H1 (cell line): ENCODE measurements around the gene MACROD1. TPM values are rescaled to one million over a fixed set of nuclear protein-coding genes. Genes with fewer than 3 reads are reported as not detected.
A peak's percentile ranks its signal among the peaks of the same experiment; 100 is the strongest.

Experiments
- CTCF ChIA-PET: fragments of 300-600 bp; sonication (Branson Sonifier 250); formaldehyde crosslinking; loops from one replicate; lab custom pipeline; 2021; ENCODE audit not compliant: partially characterized antibody; lab: Charles Lee
- POLR2A ChIA-PET: fragments of 300-600 bp; sonication (Branson Sonifier 250); formaldehyde crosslinking; loops from one replicate; lab custom pipeline; 2021; ENCODE audit warnings: inconsistent platforms; ENCODE audit not compliant: partially characterized antibody; lab: Charles Lee
- DNase-seq, 2 experiments: peaks; one replicate each; pipeline versions ENCODE4 v3.0.0 to v3.0.0-alpha.2; 2010 to 2022; ENCODE audit warnings: low spot score in 2 of 2, low read depth in 1 of 2, mixed read lengths in 1 of 2
- FAIRE-seq: peaks from 2 replicates; lab custom pipeline; 2011; peaks lifted over from hg19 to GRCh38; lab: Jason Lieb, UNC
- H2AFZ ChIP-seq: 2 replicates; pipeline ENCODE4 v1.8.1; 2012; ENCODE audit warnings: low read length, inconsistent platforms
- H2AK5ac ChIP-seq: 2 replicates; pipeline ENCODE4 v1.6.1; 2013; ENCODE audit warnings: low read depth, low read length
- H2BK120ac ChIP-seq: replicated peaks from 2 replicates; pipeline ENCODE3; 2013; ENCODE audit warnings: low read depth, low read length, inconsistent platforms
- H2BK12ac ChIP-seq: 2 replicates; pipeline ENCODE4 v1.6.1; 2013; ENCODE audit warnings: low read depth, low read length
- H2BK15ac ChIP-seq: 2 replicates; pipeline ENCODE4 v1.6.1; 2013; ENCODE audit warnings: low read length
- H2BK20ac ChIP-seq: 2 replicates; pipeline ENCODE4 v1.6.1; 2013; ENCODE audit warnings: low read length
- H2BK5ac ChIP-seq: 2 replicates; pipeline ENCODE4 v1.6.1; 2013; ENCODE audit warnings: low read depth, low read length
- H3K14ac ChIP-seq: 2 replicates; pipeline ENCODE4 v1.6.1; 2013; ENCODE audit warnings: inconsistent platforms; ENCODE audit not compliant: insufficient read length
- H3K18ac ChIP-seq: 2 replicates; pipeline ENCODE4 v1.6.1; 2013; ENCODE audit warnings: low read length; ENCODE audit errors: extremely low read depth
- H3K23ac ChIP-seq: 2 replicates; pipeline ENCODE4 v1.6.1; 2013; ENCODE audit warnings: inconsistent platforms; ENCODE audit not compliant: insufficient read length
- H3K23me2 ChIP-seq: 2 replicates; pipeline ENCODE4 v1.6.1; 2013; ENCODE audit warnings: low read depth, low read length
- H3K27ac ChIP-seq: 2 replicates; pipeline ENCODE4 v1.6.1; 2011; ENCODE audit warnings: low read depth, low read length, inconsistent platforms
- H3K27me3 ChIP-seq, 4 experiments: replicated peaks in 1 of 4; 1 replicate in 1 of 4; 2 replicates in 3 of 4; pipeline versions ENCODE4 v1.6.1 to v1.8.1; 2011 to 2013; ENCODE audit warnings: low read length in 3 of 4, mild to moderate bottlenecking in 3 of 4, inconsistent platforms in 2 of 4, mixed read lengths in 2 of 4, moderate library complexity in 1 of 4; ENCODE audit not compliant: control insufficient read depth in 3 of 4, insufficient read depth in 3 of 4; ENCODE audit errors: extremely low read depth in 1 of 4
- H3K36me3 ChIP-seq, 4 experiments: 2 replicates each; pipeline versions ENCODE4 v1.6.1 to v1.8.1; 2011 to 2013; ENCODE audit warnings: mild to moderate bottlenecking in 4 of 4, low read length in 3 of 4, moderate library complexity in 2 of 4, control low read depth in 1 of 4, inconsistent platforms in 1 of 4; ENCODE audit not compliant: insufficient read depth in 4 of 4, control insufficient read depth in 2 of 4
- H3K4ac ChIP-seq: replicated peaks from 2 replicates; pipeline ENCODE3; 2013; ENCODE audit warnings: low read length, low read depth, mixed read lengths, inconsistent platforms; ENCODE audit not compliant: insufficient read length
- H3K4me1 ChIP-seq, 4 experiments: replicated peaks in 1 of 4; 1 replicate in 1 of 4; 2 replicates in 3 of 4; pipeline versions ENCODE4 v1.6.1 to v1.8.1; 2011 to 2013; ENCODE audit warnings: low read length in 3 of 4, inconsistent platforms in 2 of 4, mixed read lengths in 1 of 4; ENCODE audit not compliant: insufficient read depth in 4 of 4, control insufficient read depth in 3 of 4
- H3K4me2 ChIP-seq, 2 experiments: 2 replicates each; pipeline versions ENCODE4 v1.6.1 to v1.8.1; 2011 to 2013; ENCODE audit warnings: low read depth in 2 of 2, low read length in 2 of 2, control low read depth in 1 of 2, inconsistent platforms in 1 of 2, mild to moderate bottlenecking in 1 of 2; ENCODE audit not compliant: insufficient read depth in 1 of 2
- H3K4me3 ChIP-seq, 4 experiments: fragments of 200-600, 300-600 bp in 1 of 4; sonication (generic), shearing (Covaris generic), sonication (Bioruptor Twin) in 1 of 4; 2 replicates each; pipeline versions ENCODE4 v1.5.1 to v1.8.1; 2011 to 2016; ENCODE audit warnings: low read length in 4 of 4, low read depth in 3 of 4, control low read depth in 2 of 4, inconsistent platforms in 2 of 4, mild to moderate bottlenecking in 2 of 4, mixed read lengths in 1 of 4, moderate library complexity in 1 of 4; ENCODE audit not compliant: insufficient read depth in 2 of 4; ENCODE audit errors: extremely low read depth in 1 of 4
- H3K56ac ChIP-seq: replicated peaks from 2 replicates; pipeline ENCODE3; 2013; ENCODE audit warnings: low read depth, mild to moderate bottlenecking, mixed read lengths, low read length, inconsistent platforms; ENCODE audit not compliant: insufficient read length
- H3K79me1 ChIP-seq: 2 replicates; pipeline ENCODE4 v1.6.1; 2013; ENCODE audit warnings: low read depth, low read length, control low read depth
- H3K79me2 ChIP-seq, 2 experiments: 2 replicates each; pipeline versions ENCODE4 v1.6.1 to v1.8.1; 2012 to 2013; ENCODE audit warnings: low read length in 2 of 2, mild to moderate bottlenecking in 2 of 2, inconsistent platforms in 1 of 2; ENCODE audit not compliant: insufficient read depth in 2 of 2, control insufficient read depth in 1 of 2
- H3K9ac ChIP-seq, 4 experiments: replicated peaks in 1 of 4; 1 replicate in 1 of 4; 2 replicates in 3 of 4; pipeline versions ENCODE4 v1.6.1 to v1.8.1; 2011 to 2013; ENCODE audit warnings: low read depth in 3 of 4, low read length in 3 of 4, control low read depth in 2 of 4, mild to moderate bottlenecking in 2 of 4, moderate library complexity in 2 of 4, inconsistent platforms in 1 of 4; ENCODE audit errors: extremely low read depth in 1 of 4
- H3K9me3 ChIP-seq, 2 experiments: 2 replicates each; pipeline versions ENCODE4 v1.6.1 to v1.8.1; 2012 to 2013; ENCODE audit warnings: mild to moderate bottlenecking in 2 of 2, moderate library complexity in 2 of 2, control low read depth in 1 of 2, inconsistent platforms in 1 of 2, low read depth in 1 of 2, low read length in 1 of 2, mixed read lengths in 1 of 2; ENCODE audit not compliant: insufficient read depth in 2 of 2
- H4K20me1 ChIP-seq, 2 experiments: replicated peaks in 1 of 2; 2 replicates each; pipeline versions ENCODE3 to v1.8.1; 2011 to 2013; ENCODE audit warnings: inconsistent platforms in 2 of 2, low read length in 2 of 2, mild to moderate bottlenecking in 1 of 2; ENCODE audit not compliant: insufficient read depth in 2 of 2, control insufficient read depth in 1 of 2
- H4K5ac ChIP-seq: 2 replicates; pipeline ENCODE4 v1.6.1; 2013; ENCODE audit warnings: low read length, low read depth, mixed read lengths, inconsistent platforms; ENCODE audit not compliant: insufficient read length
- H4K8ac ChIP-seq: 2 replicates; pipeline ENCODE4 v1.8.0; 2013; ENCODE audit warnings: mild to moderate bottlenecking, moderate library complexity, low read length, inconsistent platforms; ENCODE audit not compliant: insufficient read depth; ENCODE audit errors: extremely low read depth
- H4K91ac ChIP-seq: replicated peaks from 2 replicates; pipeline ENCODE3; 2013; ENCODE audit warnings: low read length, mixed read lengths, inconsistent platforms; ENCODE audit not compliant: insufficient read length
- BACH1 ChIP-seq: IDR thresholded peaks from 2 replicates; pipeline ENCODE4 v1.6.1; 2012; ENCODE audit warnings: low read length, improper control_type of control experiment
- EZH2 ChIP-seq: fragments of 200-600 bp; sonication (generic); IDR thresholded peaks from 2 replicates; pipeline ENCODE4 v1.7.1; 2012; ENCODE audit warnings: low read depth, mild to moderate bottlenecking, moderate library complexity, low read length, inconsistent platforms; ENCODE audit not compliant: severe bottlenecking
- KDM4A ChIP-seq: IDR thresholded peaks from one replicate; pipeline ENCODE4 v1.7.1; 2012; ENCODE audit warnings: low read depth, mild to moderate bottlenecking, moderate library complexity, low read length, inconsistent platforms; ENCODE audit not compliant: severe bottlenecking
- RBBP5 ChIP-seq: IDR thresholded peaks from 2 replicates; pipeline ENCODE4 v1.7.1; 2012; ENCODE audit warnings: low read depth, mild to moderate bottlenecking, inconsistent platforms, low read length, moderate library complexity, borderline replicate concordance
- SUZ12 ChIP-seq: fragments of 200-600 bp; sonication (generic); IDR thresholded peaks from 2 replicates; pipeline ENCODE4 v1.6.1; 2012; ENCODE audit warnings: mild to moderate bottlenecking, inconsistent platforms, low read length, moderate library complexity, mixed read lengths
- WGBS, 2 experiments: shearing (Covaris generic) in 1 of 2; methylation state at CpG; one replicate each; pipeline versions ENCODE4 v1.1.6 to v1.1.7; 2013 to 2015; ENCODE audit warnings: low lambda C conversion rate in 2 of 2, mixed read lengths in 2 of 2, inconsistent platforms in 1 of 2, low coverage in 1 of 2, missing lambda C conversion rate in 1 of 2; ENCODE audit not compliant: insufficient replicate concordance in 2 of 2, insufficient coverage in 1 of 2, insufficient read length in 1 of 2; ENCODE audit errors: extremely low coverage in 1 of 2, missing lambda C conversion rate in 1 of 2; 5-methylcytosine and 5-hydroxymethylcytosine counted together
- polyA plus RNA-seq, 7 experiments: library from polyadenylated mRNA; depleted of rRNA in 3 of 7; stranded (reverse) in 5 of 7; unstranded in 2 of 7; fragments of >200 nt in 5 of 7; fragments of 200-250 nt in 2 of 7; gene quantifications; 1 replicate in 5 of 7; 2 replicates in 1 of 7; 4 replicates in 1 of 7; pipeline versions ENCODE4 v1.2.1 to v1.2.3, GENCODE V29; 2011 to 2013; ENCODE audit warnings: missing spikeins in 2 of 7, mixed read lengths in 2 of 7
- total RNA-seq: library from RNA; stranded (reverse); fragmentation: NEBNext Ultra II Directional; extraction: Animal tissue kit (Norgen Biotek cat#: 25700); gene quantifications from 2 replicates; pipeline ENCODE4 v1.2.1, GENCODE V29; 2021

Gene MACROD1
- total and polyA plus RNA-seq, 2 of the 8 experiments (the other 6 are each of a cell fraction or from before 2014, with no cell fraction given): 19.5 to 34.1 TPM

- Histone ChIP-seq H3K4me2 (peak overlapping the region; percentile 66 to 72), H2BK20ac (no peak overlapping the region), H4K8ac (no peak overlapping the region; the same call in 1 of the 2 replicates), H2AK5ac (no peak overlapping the region), H3K23ac (no peak overlapping the region), H2BK120ac (no peak overlapping the region), H3K18ac (no peak overlapping the region), H2BK15ac (no peak overlapping the region), H3K23me2 (peaks cover 7% of the 10 kb centered on the region; the same call in 1 of the 2 replicates), H4K20me1 (peaks cover 8 to 21% of the 10 kb centered on the region in 2 experiments), H3K14ac (no peak overlapping the region), H3K9me3 (no peaks in the 10 kb centered on the region), H3K27ac (no peak overlapping the region), H3K79me1 (no peaks in the 10 kb centered on the region), H3K36me3 (no peaks in the 10 kb centered on the region), H3K27me3 (peaks cover 59 to 95% (median 88%) of the 10 kb centered on the region in 4 experiments), H2AFZ (no peak overlapping the region), H4K5ac (no peak overlapping the region), H2BK5ac (no peak overlapping the region), H3K56ac (no peak overlapping the region), H3K4me1 (peaks cover 4 to 13% (median 8%) of the 10 kb centered on the region in 4 experiments; a peak in 6 of 7 replicates), H4K91ac (peak overlapping the region; percentile 26), H2BK12ac (no peak overlapping the region), H3K79me2 (no peaks in the 10 kb centered on the region), H3K9ac (no peak overlapping the region), H3K4me3 (peak overlapping the region in 2 of 4 experiments; percentile 12 to 36; a peak in 4 of 8 replicates), H3K4ac (no peak overlapping the region)
- WGBS, 2 experiments: 29% methylated on average over 12 of the region's 17 CpGs; no CpG with 5 or more reads in 1 of the 2 experiments
- DNase-seq: no peak
- CTCF ChIA-PET: interaction anchor here (0.6 to 21.2 kb wide), 8 partner anchors 10 to 129 kb away, joined by 3 to 291 read pairs (median 8); no protein-coding TSS in a partner anchor
- FAIRE-seq: no peak
- TF ChIP-seq SUZ12 (no peak), BACH1 (no peak), RBBP5 (no peak), EZH2 (peak; percentile 61), KDM4A (peak; percentile 20)
- POLR2A ChIA-PET: interaction anchor here (2.0 kb wide), 1 partner anchor 10 kb away, joined by 6 read pairs; no protein-coding TSS in a partner anchor
These were observed 130.8 kb downstream of the MACROD1 start for GRCh38 chr11:64035081-64035524.
